H1 (cell line): ENCODE data around the gene HNF1A. TPM values are rescaled to one million over a fixed set of nuclear protein-coding genes. Genes with fewer than 3 reads are reported as not detected.

Source experiments
- CTCF ChIA-PET: fragments of 300-600 bp; sonication (Branson Sonifier 250); formaldehyde crosslinking; loops from one replicate; lab custom pipeline; 2021; ENCODE audit not compliant: partially characterized antibody; lab: Charles Lee
- POLR2A ChIA-PET: fragments of 300-600 bp; sonication (Branson Sonifier 250); formaldehyde crosslinking; loops from one replicate; lab custom pipeline; 2021; ENCODE audit warnings: inconsistent platforms; ENCODE audit not compliant: partially characterized antibody; lab: Charles Lee
- DNase-seq, 2 experiments: peaks; one replicate each; pipeline versions ENCODE4 v3.0.0 to v3.0.0-alpha.2; 2010 to 2022; ENCODE audit warnings: low spot score in 2 of 2, low read depth in 1 of 2, mixed read lengths in 1 of 2
- FAIRE-seq: peaks from 2 replicates; lab custom pipeline; 2011; peaks lifted over from hg19 to GRCh38; lab: Jason Lieb, UNC
- H2AFZ ChIP-seq: 2 replicates; pipeline ENCODE4 v1.8.1; 2012; ENCODE audit warnings: low read length, inconsistent platforms
- H2AK5ac ChIP-seq: 2 replicates; pipeline ENCODE4 v1.6.1; 2013; ENCODE audit warnings: low read depth, low read length
- H2BK120ac ChIP-seq: replicated peaks from 2 replicates; pipeline ENCODE3; 2013; ENCODE audit warnings: low read depth, low read length, inconsistent platforms
- H2BK12ac ChIP-seq: 2 replicates; pipeline ENCODE4 v1.6.1; 2013; ENCODE audit warnings: low read depth, low read length
- H2BK15ac ChIP-seq: 2 replicates; pipeline ENCODE4 v1.6.1; 2013; ENCODE audit warnings: low read length
- H2BK20ac ChIP-seq: 2 replicates; pipeline ENCODE4 v1.6.1; 2013; ENCODE audit warnings: low read length
- H2BK5ac ChIP-seq: 2 replicates; pipeline ENCODE4 v1.6.1; 2013; ENCODE audit warnings: low read depth, low read length
- H3K14ac ChIP-seq: 2 replicates; pipeline ENCODE4 v1.6.1; 2013; ENCODE audit warnings: inconsistent platforms; ENCODE audit not compliant: insufficient read length
- H3K18ac ChIP-seq: 2 replicates; pipeline ENCODE4 v1.6.1; 2013; ENCODE audit warnings: low read length; ENCODE audit errors: extremely low read depth
- H3K23ac ChIP-seq: 2 replicates; pipeline ENCODE4 v1.6.1; 2013; ENCODE audit warnings: inconsistent platforms; ENCODE audit not compliant: insufficient read length
- H3K23me2 ChIP-seq: 2 replicates; pipeline ENCODE4 v1.6.1; 2013; ENCODE audit warnings: low read depth, low read length
- H3K27ac ChIP-seq: 2 replicates; pipeline ENCODE4 v1.6.1; 2011; ENCODE audit warnings: low read depth, low read length, inconsistent platforms
- H3K27me3 ChIP-seq, 4 experiments: replicated peaks in 1 of 4; 1 replicate in 1 of 4; 2 replicates in 3 of 4; pipeline versions ENCODE4 v1.6.1 to v1.8.1; 2011 to 2013; ENCODE audit warnings: low read length in 3 of 4, mild to moderate bottlenecking in 3 of 4, inconsistent platforms in 2 of 4, mixed read lengths in 2 of 4, moderate library complexity in 1 of 4; ENCODE audit not compliant: control insufficient read depth in 3 of 4, insufficient read depth in 3 of 4; ENCODE audit errors: extremely low read depth in 1 of 4
- H3K36me3 ChIP-seq, 4 experiments: 2 replicates each; pipeline versions ENCODE4 v1.6.1 to v1.8.1; 2011 to 2013; ENCODE audit warnings: mild to moderate bottlenecking in 4 of 4, low read length in 3 of 4, moderate library complexity in 2 of 4, control low read depth in 1 of 4, inconsistent platforms in 1 of 4; ENCODE audit not compliant: insufficient read depth in 4 of 4, control insufficient read depth in 2 of 4
- H3K4ac ChIP-seq: replicated peaks from 2 replicates; pipeline ENCODE3; 2013; ENCODE audit warnings: low read length, low read depth, mixed read lengths, inconsistent platforms; ENCODE audit not compliant: insufficient read length
- H3K4me1 ChIP-seq, 4 experiments: replicated peaks in 1 of 4; 1 replicate in 1 of 4; 2 replicates in 3 of 4; pipeline versions ENCODE4 v1.6.1 to v1.8.1; 2011 to 2013; ENCODE audit warnings: low read length in 3 of 4, inconsistent platforms in 2 of 4, mixed read lengths in 1 of 4; ENCODE audit not compliant: insufficient read depth in 4 of 4, control insufficient read depth in 3 of 4
- H3K4me2 ChIP-seq, 2 experiments: 2 replicates each; pipeline versions ENCODE4 v1.6.1 to v1.8.1; 2011 to 2013; ENCODE audit warnings: low read depth in 2 of 2, low read length in 2 of 2, control low read depth in 1 of 2, inconsistent platforms in 1 of 2, mild to moderate bottlenecking in 1 of 2; ENCODE audit not compliant: insufficient read depth in 1 of 2
- H3K4me3 ChIP-seq, 4 experiments: fragments of 200-600, 300-600 bp in 1 of 4; sonication (generic), shearing (Covaris generic), sonication (Bioruptor Twin) in 1 of 4; 2 replicates each; pipeline versions ENCODE4 v1.5.1 to v1.8.1; 2011 to 2016; ENCODE audit warnings: low read length in 4 of 4, low read depth in 3 of 4, control low read depth in 2 of 4, inconsistent platforms in 2 of 4, mild to moderate bottlenecking in 2 of 4, mixed read lengths in 1 of 4, moderate library complexity in 1 of 4; ENCODE audit not compliant: insufficient read depth in 2 of 4; ENCODE audit errors: extremely low read depth in 1 of 4
- H3K56ac ChIP-seq: replicated peaks from 2 replicates; pipeline ENCODE3; 2013; ENCODE audit warnings: low read depth, mild to moderate bottlenecking, mixed read lengths, low read length, inconsistent platforms; ENCODE audit not compliant: insufficient read length
- H3K79me1 ChIP-seq: 2 replicates; pipeline ENCODE4 v1.6.1; 2013; ENCODE audit warnings: low read depth, low read length, control low read depth
- H3K79me2 ChIP-seq, 2 experiments: 2 replicates each; pipeline versions ENCODE4 v1.6.1 to v1.8.1; 2012 to 2013; ENCODE audit warnings: low read length in 2 of 2, mild to moderate bottlenecking in 2 of 2, inconsistent platforms in 1 of 2; ENCODE audit not compliant: insufficient read depth in 2 of 2, control insufficient read depth in 1 of 2
- H3K9ac ChIP-seq, 4 experiments: replicated peaks in 1 of 4; 1 replicate in 1 of 4; 2 replicates in 3 of 4; pipeline versions ENCODE4 v1.6.1 to v1.8.1; 2011 to 2013; ENCODE audit warnings: low read depth in 3 of 4, low read length in 3 of 4, control low read depth in 2 of 4, mild to moderate bottlenecking in 2 of 4, moderate library complexity in 2 of 4, inconsistent platforms in 1 of 4; ENCODE audit errors: extremely low read depth in 1 of 4
- H3K9me3 ChIP-seq, 2 experiments: 2 replicates each; pipeline versions ENCODE4 v1.6.1 to v1.8.1; 2012 to 2013; ENCODE audit warnings: mild to moderate bottlenecking in 2 of 2, moderate library complexity in 2 of 2, control low read depth in 1 of 2, inconsistent platforms in 1 of 2, low read depth in 1 of 2, low read length in 1 of 2, mixed read lengths in 1 of 2; ENCODE audit not compliant: insufficient read depth in 2 of 2
- H4K20me1 ChIP-seq, 2 experiments: replicated peaks in 1 of 2; 2 replicates each; pipeline versions ENCODE3 to v1.8.1; 2011 to 2013; ENCODE audit warnings: inconsistent platforms in 2 of 2, low read length in 2 of 2, mild to moderate bottlenecking in 1 of 2; ENCODE audit not compliant: insufficient read depth in 2 of 2, control insufficient read depth in 1 of 2
- H4K5ac ChIP-seq: 2 replicates; pipeline ENCODE4 v1.6.1; 2013; ENCODE audit warnings: low read length, low read depth, mixed read lengths, inconsistent platforms; ENCODE audit not compliant: insufficient read length
- H4K8ac ChIP-seq: 2 replicates; pipeline ENCODE4 v1.8.0; 2013; ENCODE audit warnings: mild to moderate bottlenecking, moderate library complexity, low read length, inconsistent platforms; ENCODE audit not compliant: insufficient read depth; ENCODE audit errors: extremely low read depth
- H4K91ac ChIP-seq: replicated peaks from 2 replicates; pipeline ENCODE3; 2013; ENCODE audit warnings: low read length, mixed read lengths, inconsistent platforms; ENCODE audit not compliant: insufficient read length
- BACH1 ChIP-seq: IDR thresholded peaks from 2 replicates; pipeline ENCODE4 v1.6.1; 2012; ENCODE audit warnings: low read length, improper control_type of control experiment
- CBX5 ChIP-seq: fragments of 300-800, 300-1000 bp; sonication (generic); IDR thresholded peaks from 2 replicates; pipeline ENCODE4 v1.7.1; 2016; ENCODE audit warnings: antibody characterized with exemption, low read length, low read depth
- CBX8 ChIP-seq: fragments of 300-800, 300-1000 bp; sonication (generic); IDR thresholded peaks from 2 replicates; pipeline ENCODE4 v1.7.1; 2016; ENCODE audit warnings: low read depth, low read length, borderline replicate concordance
- FOSL1 ChIP-seq: IDR thresholded peaks from 2 replicates; pipeline ENCODE4 v1.6.1; 2011; ENCODE audit warnings: mild to moderate bottlenecking, low read depth, low read length, moderate library complexity; ENCODE audit not compliant: insufficient read depth
- GTF2F1 ChIP-seq: IDR thresholded peaks from 2 replicates; pipeline ENCODE4 v1.6.1; 2012; ENCODE audit warnings: low read depth, low read length, improper control_type of control experiment, borderline replicate concordance
- KDM5A ChIP-seq: fragments of 200-600 bp; IDR thresholded peaks from 2 replicates; pipeline ENCODE4 v1.7.1; 2012; ENCODE audit warnings: mild to moderate bottlenecking, low read length, inconsistent platforms, mixed read lengths
- NRF1 ChIP-seq: IDR thresholded peaks from 2 replicates; pipeline ENCODE4 v1.6.1; 2011; ENCODE audit warnings: mild to moderate bottlenecking, low read depth, low read length, improper control_type of control experiment
- POLR2A ChIP-seq, 2 experiments: IDR thresholded peaks; 1 replicate in 1 of 2; 2 replicates in 1 of 2; pipeline ENCODE4 v1.6.1; 2011; ENCODE audit warnings: low read depth in 2 of 2, low read length in 2 of 2, mild to moderate bottlenecking in 2 of 2; ENCODE audit errors: control extremely low read depth in 1 of 2
- SIX5 ChIP-seq: IDR thresholded peaks from 2 replicates; pipeline ENCODE4 v1.6.1; 2011; ENCODE audit warnings: mild to moderate bottlenecking, low read depth, low read length
- TBP ChIP-seq: IDR thresholded peaks from 2 replicates; pipeline ENCODE4 v1.6.1; 2011; ENCODE audit warnings: low read depth, low read length, improper control_type of control experiment
- YY1 ChIP-seq: IDR thresholded peaks from 2 replicates; pipeline ENCODE4 v1.6.1; 2011; ENCODE audit warnings: low read depth, mild to moderate bottlenecking, low read length
- ZNF274 ChIP-seq: IDR thresholded peaks from 2 replicates; pipeline ENCODE4 v1.7.0; 2012; ENCODE audit warnings: low read length, borderline replicate concordance; ENCODE audit errors: extremely low read depth
- WGBS, 2 experiments: shearing (Covaris generic) in 1 of 2; methylation state at CpG; one replicate each; pipeline versions ENCODE4 v1.1.6 to v1.1.7; 2013 to 2015; ENCODE audit warnings: low lambda C conversion rate in 2 of 2, mixed read lengths in 2 of 2, inconsistent platforms in 1 of 2, low coverage in 1 of 2, missing lambda C conversion rate in 1 of 2; ENCODE audit not compliant: insufficient replicate concordance in 2 of 2, insufficient coverage in 1 of 2, insufficient read length in 1 of 2; ENCODE audit errors: extremely low coverage in 1 of 2, missing lambda C conversion rate in 1 of 2; 5-methylcytosine and 5-hydroxymethylcytosine counted together
- polyA plus RNA-seq, 7 experiments: library from polyadenylated mRNA; depleted of rRNA in 3 of 7; stranded (reverse) in 5 of 7; unstranded in 2 of 7; fragments of >200 nt in 5 of 7; fragments of 200-250 nt in 2 of 7; gene quantifications; 1 replicate in 5 of 7; 2 replicates in 1 of 7; 4 replicates in 1 of 7; pipeline versions ENCODE4 v1.2.1 to v1.2.3, GENCODE V29; 2011 to 2013; ENCODE audit warnings: missing spikeins in 2 of 7, mixed read lengths in 2 of 7
- total RNA-seq: library from RNA; stranded (reverse); fragmentation: NEBNext Ultra II Directional; extraction: Animal tissue kit (Norgen Biotek cat#: 25700); gene quantifications from 2 replicates; pipeline ENCODE4 v1.2.1, GENCODE V29; 2021
- TF ChIP-seq, protein P1 (sequence below), 3 experiments: IDR thresholded peaks; 1 replicate in 2 of 3; 2 replicates in 1 of 3; pipeline versions ENCODE4 v1.5.1 to v1.6.1; 2011; ENCODE audit warnings: low read length in 3 of 3, mild to moderate bottlenecking in 3 of 3, inconsistent platforms in 2 of 3, low read depth in 1 of 3, moderate library complexity in 1 of 3; ENCODE audit not compliant: insufficient read depth in 1 of 3; ENCODE audit errors: control extremely low read depth in 1 of 3

HNF1A gene
- total and polyA plus RNA-seq, 2 of the 8 experiments (the other 6 are each of a cell fraction or from before 2014, with no cell fraction given) = not detected

DNA sequence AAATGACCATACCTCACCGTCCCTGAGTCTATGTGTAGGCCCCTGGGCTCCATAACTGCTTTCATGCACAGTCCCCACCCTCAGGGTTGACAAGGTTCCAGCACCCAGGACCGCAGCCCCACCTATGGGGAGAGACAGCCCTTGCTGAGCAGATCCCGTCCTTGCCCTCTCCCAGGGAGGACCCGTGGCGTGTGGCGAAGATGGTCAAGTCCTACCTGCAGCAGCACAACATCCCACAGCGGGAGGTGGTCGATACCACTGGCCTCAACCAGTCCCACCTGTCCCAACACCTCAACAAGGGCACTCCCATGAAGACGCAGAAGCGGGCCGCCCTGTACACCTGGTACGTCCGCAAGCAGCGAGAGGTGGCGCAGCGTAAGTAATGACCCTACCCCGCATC lies 10.3 kb downstream of the HNF1A start:
- H3K4me2 ChIP-seq = no peak overlapping the region
- no peak for TF ChIP-seq CBX8
- no peak for TF ChIP-seq GTF2F1
- TF ChIP-seq CBX5 = no peak
- no peak for TF ChIP-seq NRF1
- no peak for TF ChIP-seq FOSL1
- no peak for TF ChIP-seq SIX5
- TF ChIP-seq POLR2A (IDR thresholded peaks at IDR 0.05; ENCODE audit: control extremely low read depth in 1 of 2, low read depth in 2 of 2, low read length in 2 of 2) = no peak
- TF ChIP-seq TBP = no peak
- TF ChIP-seq KDM5A = no peak
- TF ChIP-seq, protein P1, sequence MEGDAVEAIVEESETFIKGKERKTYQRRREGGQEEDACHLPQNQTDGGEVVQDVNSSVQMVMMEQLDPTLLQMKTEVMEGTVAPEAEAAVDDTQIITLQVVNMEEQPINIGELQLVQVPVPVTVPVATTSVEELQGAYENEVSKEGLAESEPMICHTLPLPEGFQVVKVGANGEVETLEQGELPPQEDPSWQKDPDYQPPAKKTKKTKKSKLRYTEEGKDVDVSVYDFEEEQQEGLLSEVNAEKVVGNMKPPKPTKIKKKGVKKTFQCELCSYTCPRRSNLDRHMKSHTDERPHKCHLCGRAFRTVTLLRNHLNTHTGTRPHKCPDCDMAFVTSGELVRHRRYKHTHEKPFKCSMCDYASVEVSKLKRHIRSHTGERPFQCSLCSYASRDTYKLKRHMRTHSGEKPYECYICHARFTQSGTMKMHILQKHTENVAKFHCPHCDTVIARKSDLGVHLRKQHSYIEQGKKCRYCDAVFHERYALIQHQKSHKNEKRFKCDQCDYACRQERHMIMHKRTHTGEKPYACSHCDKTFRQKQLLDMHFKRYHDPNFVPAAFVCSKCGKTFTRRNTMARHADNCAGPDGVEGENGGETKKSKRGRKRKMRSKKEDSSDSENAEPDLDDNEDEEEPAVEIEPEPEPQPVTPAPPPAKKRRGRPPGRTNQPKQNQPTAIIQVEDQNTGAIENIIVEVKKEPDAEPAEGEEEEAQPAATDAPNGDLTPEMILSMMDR (IDR thresholded peaks at IDR 0.05; ENCODE audit: control extremely low read depth in 1 of 3, insufficient read depth in 1 of 3, low read depth in 1 of 3, low read length in 3 of 3) = no peak
- TF ChIP-seq BACH1 = no peak
- TF ChIP-seq ZNF274 = no peak
- TF ChIP-seq YY1 = no peak
- H3K56ac ChIP-seq = no peak overlapping the region
- H4K8ac ChIP-seq = no peak overlapping the region
- H3K23me2 ChIP-seq = peaks cover 10% of the 10 kb centered on the region; the same call in 1 of the 2 replicates
- no peak overlapping the region for H3K23ac ChIP-seq
- no peak overlapping the region for H2AFZ ChIP-seq
- H3K27me3 ChIP-seq = no peaks in the 10 kb centered on the region
- no peaks in the 10 kb centered on the region for H3K36me3 ChIP-seq
- no peak overlapping the region for H3K9ac ChIP-seq
- no peak overlapping the region for H3K27ac ChIP-seq
- no peak overlapping the region for H3K14ac ChIP-seq
- H3K9me3 ChIP-seq = no peaks in the 10 kb centered on the region
- ChIA-PET POLR2A (interaction anchor here (2.0 kb wide), 1 partner anchor 10 kb away, joined by 7 read pairs; no protein-coding TSS in a partner anchor), CTCF (interaction anchor here (1.1 kb wide), 1 partner anchor 16 kb away, joined by 3 read pairs; no protein-coding TSS in a partner anchor)
- no peak overlapping the region for H3K4ac ChIP-seq
- no peak overlapping the region for H4K5ac ChIP-seq
- no peaks in the 10 kb centered on the region for H3K79me2 ChIP-seq
- no peak overlapping the region for H3K4me3 ChIP-seq
- no peak overlapping the region for H2BK20ac ChIP-seq
- H3K4me1 ChIP-seq = peaks cover 0 to 5% (median 0%) of the 10 kb centered on the region in 4 experiments; a peak in 1 of 7 replicates
- H3K18ac ChIP-seq = no peak overlapping the region
- FAIRE-seq (no peak), DNase-seq (no peak)
- no peak overlapping the region for H4K91ac ChIP-seq
- no peak overlapping the region for H2BK120ac ChIP-seq
- 87% methylated on average over 17 of the region's 17 CpGs; no CpG with 5 or more reads in 1 of the 2 experiments for WGBS, 2 experiments
- H4K20me1 ChIP-seq = no peaks in the 10 kb centered on the region
- no peak overlapping the region for H2BK12ac ChIP-seq
- no peaks in the 10 kb centered on the region for H3K79me1 ChIP-seq
- 0 out of 2 replicates have a peak overlapping the region, but pooled peaks have one; percentile 46 for H2BK15ac ChIP-seq
- H2BK5ac ChIP-seq = no peak overlapping the region
- H2AK5ac ChIP-seq = no peak overlapping the region
